ENCODE results near the gene UBC.
"Not testable (repeated sequence)": the region's sequence is repeated elsewhere in the genome, so short reads cannot be mapped to it uniquely, and the experiment has no call there.

Gene UBC

DNA sequence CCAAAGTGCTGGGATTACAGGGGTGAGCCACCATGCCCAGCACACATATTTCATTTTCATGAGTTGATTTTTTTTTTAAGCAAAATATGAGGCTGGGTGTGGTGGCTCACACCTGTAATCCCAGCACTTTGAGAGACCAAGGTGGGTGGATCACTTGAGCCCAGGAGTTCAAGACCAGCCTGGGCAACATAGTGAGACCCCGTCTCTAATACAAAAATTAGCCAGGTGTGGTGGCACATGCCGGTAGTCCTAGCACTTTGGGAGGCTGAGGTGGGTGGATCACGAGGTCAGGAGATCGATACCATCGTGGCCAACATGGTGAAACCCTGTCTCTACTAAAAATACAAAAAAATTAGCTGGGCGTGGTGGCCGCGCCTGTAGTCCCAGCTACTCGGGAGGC is 17.1 kb upstream of the UBC start:
- in situ Hi-C loops (cut with MboI; ENCODE audit: low sequenced_read_pairs) = not testable (repeated sequence)

DNA sequence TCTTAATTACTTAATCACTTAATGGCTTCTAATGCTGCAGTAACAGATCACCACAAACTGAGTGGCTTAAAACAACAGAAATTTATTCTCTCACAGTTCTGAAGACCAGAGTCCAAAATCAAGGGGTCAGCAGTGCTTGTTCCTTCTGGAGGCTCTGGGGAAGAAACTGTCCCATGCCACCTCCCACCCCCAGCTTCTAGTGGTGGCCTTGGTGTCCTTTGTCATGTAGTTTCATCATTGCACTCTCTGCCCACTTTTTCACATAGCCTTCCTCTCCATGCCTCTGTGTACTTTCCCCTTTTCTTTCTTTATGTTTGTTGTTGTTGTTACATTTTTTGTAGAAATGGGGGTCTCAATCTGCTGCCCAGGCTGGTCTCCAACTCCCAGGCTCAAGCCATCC is 16.1 kb upstream of the UBC start:
- in situ Hi-C loops (cut with MboI; ENCODE audit: low sequenced_read_pairs) = no loop called here

DNA sequence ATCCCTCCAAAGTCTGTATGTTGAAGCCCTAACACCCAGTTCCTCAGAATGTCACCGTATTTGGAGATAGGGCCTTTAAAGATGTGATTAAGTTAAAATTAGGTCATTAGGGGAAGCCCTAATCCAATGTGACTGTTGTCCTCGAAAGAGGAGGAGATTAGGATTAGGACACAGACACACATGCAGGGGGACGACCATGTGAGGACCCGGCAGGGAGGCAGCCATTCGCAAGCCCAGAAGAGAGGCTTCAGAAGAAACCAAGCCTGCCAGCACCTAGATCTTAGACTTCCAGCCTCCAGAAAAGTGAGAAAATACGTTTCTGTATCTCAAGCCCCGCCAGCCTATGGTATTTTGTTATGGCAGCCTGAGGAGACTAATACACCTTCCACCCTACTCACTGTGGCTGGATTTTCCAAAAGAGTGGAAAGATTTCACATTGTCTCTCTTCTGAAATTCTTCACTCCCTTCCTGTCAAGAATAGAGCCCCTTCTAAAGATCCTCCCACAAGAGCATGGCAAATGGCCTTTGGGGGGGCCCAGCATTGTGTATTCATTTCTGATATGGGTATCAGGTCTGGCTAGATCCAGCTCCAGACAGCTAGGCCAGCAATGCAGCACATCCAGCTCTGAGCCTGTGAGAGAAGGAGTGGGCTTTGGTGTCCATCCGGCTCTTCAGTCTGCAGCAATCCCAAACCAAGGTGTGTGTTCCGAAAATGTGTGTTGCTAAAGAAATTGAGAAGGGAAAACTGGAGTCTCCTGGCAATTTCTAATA is 15.4 kb upstream of the UBC start:
- in situ Hi-C loops (cut with MboI; ENCODE audit: low sequenced_read_pairs) = no loop called here

DNA sequence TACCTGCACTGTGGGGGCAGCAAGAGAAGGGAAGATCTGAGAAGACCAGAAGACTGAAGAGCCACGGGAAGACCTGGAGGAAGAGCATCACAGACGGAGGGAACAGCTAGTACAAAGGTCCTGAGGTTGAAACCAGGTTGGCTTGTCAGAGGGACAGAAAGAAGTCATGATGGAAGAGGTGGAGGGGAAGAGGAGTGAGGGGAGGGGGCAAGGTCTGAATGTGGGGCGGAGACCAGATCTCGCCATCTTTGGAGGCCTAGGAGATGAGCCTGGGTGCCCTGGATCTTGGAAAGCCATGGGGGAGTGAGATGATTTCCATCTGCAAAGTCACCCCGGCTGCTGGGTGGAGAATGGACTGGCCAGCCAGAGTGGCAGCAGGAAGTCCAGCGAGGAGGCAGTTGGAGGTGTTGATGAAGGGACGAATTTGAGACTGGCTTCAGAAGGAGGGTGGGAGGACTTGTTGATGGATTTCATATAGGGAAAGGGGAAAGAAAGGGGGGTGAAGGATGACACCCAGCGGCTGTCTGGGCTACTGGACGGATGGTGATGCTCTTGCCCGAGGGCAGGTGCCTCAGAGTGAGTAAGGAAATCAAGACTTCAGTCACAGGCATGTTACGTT is 14.6 kb upstream of the UBC start:
- in situ Hi-C loops (cut with MboI; ENCODE audit: low sequenced_read_pairs) = no loop called here

DNA sequence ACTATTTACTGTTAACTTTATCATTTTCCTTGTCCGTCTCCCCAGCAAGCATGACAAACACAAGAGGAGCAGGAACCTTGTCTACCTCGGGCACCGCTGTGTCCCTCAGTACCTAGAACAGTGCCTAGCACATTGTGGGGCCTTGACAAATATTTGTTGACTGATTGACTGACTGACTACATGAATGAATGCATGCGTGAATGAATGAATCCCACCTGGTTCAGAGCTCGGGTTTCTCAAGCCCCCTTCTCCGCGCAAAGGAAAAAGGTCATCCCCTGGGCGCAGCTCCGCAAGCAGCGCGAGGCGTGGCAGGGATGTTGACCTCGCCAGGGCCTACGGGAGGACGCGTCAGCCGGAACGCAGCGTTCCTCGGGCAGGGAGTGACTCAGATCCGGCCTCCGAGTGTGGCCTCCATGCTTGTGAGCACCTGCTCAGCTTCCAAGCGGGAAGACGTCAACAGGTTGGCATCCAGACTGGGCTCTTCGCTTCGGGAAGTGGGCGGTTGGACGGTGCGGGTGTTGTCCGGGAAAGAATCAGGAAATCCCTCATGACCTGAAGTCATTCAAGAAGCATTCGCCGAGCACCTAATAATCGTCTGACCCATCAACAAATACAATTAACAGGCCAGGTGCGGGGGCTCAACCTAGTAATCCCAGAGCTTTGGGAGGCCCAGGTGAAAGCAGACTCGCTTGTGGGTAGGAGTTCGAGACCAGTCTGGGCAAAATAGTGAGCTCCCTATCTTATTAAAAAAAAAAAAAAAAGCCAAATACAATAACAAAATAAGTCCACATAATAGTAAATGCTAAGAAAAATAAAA is 13.9 kb upstream of the UBC start:
- in situ Hi-C loops (cut with MboI; ENCODE audit: low sequenced_read_pairs) = no loop called here

DNA sequence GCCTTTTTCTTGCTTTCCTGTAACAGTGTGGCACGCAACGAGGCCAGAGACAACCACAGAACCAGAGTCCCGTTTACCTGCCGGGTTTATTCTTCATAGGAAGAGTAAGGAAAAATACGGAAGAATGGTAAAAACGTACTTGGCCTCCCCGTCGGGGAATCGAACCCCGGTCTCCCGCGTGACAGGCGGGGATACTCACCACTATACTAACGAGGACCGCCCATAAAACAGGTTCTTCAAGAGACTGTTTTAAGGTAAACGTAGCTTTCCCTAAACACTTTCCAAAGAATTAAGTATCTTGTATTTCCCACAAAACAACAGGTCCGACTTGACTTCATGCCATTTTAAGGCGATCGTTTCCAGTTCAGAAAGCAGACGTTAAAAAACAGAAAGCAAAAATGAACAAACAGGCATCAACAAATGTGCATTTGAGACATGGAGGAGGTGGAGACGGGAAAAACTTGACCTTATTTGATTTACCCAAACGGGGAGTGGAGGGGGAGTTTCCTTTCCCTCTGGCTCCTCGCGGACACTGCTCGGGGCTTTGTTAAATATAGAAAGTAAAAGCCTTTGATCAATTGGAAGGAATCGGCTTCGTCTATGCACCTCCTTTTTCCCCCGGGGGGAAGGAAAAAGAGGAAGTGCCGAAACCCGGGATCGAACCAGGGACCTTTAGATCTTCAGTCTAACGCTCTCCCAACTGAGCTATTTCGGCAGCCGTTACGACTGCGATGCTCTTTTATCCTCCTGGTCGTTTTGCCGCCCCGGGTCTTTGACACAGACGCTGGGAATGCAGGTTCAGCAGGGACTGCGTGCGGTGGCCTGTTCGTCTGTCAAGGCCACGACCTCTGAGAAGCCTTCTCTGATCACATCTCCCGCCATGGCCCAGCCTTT is 13.0 kb upstream of the UBC start:
- in situ Hi-C loops (cut with MboI; ENCODE audit: low sequenced_read_pairs) = no loop called here

DNA sequence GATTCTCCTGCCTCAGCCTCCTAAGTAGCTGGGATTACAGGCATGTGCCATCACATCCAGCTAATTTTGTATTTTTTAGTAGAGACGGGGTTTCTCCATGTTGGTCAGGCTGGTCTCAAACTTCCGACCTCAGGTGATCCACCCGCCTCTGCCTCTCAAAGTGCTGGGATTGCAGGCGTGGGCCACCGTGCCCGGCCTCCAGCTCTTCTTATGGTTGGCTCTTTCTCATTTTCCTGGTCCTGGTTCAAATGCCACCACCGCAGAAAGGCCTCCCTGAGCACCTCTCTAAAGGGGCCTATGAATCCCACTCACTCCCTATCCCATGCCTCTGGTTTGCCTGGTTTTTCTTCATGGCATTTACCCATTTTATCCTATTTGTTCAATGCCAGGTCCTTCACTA is 11.3 kb upstream of the UBC start:
- in situ Hi-C loops (cut with MboI; ENCODE audit: low sequenced_read_pairs) = not testable (repeated sequence)

DNA sequence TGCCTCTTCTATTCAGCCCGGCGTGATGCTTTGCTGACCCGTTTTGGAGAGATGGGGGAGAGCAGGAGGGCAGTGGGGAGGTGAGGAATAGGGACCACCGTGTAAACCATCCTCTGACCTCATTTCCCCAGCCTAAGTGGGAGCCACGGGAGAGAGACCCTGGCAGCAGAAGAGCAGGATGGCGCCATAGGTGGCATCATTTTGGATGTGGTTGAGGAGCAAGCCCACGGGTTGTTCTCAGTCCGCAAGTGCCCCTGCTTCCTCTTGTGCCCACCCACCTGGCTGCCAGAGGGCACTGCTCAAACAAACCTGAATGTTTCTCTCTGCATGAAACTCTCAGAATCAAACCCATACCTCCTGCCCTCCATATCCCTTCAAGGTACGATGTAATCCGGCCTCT is 10.7 kb upstream of the UBC start:
- in situ Hi-C loops (cut with MboI; ENCODE audit: low sequenced_read_pairs) = no loop called here

DNA sequence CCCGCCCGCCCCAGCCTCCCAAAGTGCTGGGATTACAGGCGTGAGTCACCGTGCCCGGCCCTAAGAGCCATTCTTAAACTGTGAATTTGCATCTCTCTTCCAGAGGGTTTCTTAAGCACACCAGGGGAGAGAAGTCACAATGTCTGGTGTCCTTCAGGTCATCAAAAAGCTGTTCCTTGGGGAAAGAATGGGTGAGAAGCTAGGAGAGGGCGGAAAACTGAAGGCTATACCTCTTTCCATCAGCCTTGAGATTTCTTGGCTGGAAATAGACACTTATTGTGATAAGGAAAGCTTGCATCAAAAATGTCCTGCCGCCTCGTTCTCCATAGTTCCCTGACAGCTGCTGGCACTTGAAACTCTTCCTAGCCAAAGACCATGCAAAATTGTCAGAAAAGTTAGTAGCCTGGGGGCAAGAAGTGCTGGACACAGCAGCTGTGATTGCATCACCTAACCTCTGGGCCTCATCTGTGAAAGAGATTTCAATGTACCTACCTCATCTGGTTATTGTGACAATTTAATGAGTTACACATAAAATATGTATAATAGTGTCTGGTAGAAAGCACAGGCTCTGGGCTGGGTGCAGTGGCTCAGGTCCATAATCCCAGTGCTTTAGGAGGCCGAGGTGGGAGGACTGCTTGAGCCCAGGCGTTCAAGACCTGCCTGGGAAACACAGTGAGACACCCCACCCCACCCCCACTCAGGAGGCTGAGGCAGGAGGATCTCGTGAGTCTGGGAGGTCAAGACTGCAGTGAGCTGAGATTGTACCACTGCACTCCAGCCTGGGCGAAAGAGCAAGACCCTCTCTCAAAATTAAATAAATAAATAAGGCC is 9.7 kb upstream of the UBC start:
- in situ Hi-C loops (cut with MboI; ENCODE audit: low sequenced_read_pairs) = no loop called here

DNA sequence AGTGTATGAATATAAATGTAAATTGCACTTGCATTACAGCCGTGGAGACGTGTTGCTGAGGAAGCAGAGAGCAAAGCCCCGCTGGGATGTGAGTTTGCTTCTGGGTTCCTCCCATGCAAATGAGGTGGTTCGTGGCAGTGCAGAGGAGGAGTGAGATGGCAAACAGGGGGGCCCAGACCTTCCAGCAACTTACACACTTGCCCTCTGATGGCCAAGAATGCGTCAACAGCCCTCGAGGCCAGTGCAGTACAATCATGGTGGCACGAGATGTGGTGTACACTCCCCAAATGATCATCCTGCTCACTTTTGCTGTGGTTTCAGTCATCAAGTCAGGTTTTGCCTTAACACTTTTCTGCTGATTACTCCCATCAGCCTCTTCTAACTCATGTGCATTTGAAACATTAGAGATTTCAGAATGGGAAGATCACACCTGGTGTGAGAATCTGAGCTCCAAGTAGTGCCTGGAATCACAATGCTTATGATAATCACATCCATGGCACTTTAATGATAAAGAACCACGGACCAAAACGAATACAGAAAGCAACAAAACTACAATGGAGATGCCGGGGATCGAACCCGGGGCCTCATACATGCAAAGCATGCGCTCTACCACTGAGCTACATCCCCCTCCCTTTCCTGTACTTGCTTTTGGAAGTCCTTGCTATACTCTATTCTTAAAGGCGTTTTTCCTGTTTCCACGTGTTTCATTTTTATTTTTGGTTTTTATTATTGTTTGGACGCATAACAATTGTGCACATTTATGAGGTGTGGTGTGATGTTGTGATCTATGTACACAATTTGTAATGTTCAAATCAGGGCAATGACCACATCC is 7.0 kb upstream of the UBC start:
- in situ Hi-C loops (cut with MboI; ENCODE audit: low sequenced_read_pairs) = no loop called here

DNA sequence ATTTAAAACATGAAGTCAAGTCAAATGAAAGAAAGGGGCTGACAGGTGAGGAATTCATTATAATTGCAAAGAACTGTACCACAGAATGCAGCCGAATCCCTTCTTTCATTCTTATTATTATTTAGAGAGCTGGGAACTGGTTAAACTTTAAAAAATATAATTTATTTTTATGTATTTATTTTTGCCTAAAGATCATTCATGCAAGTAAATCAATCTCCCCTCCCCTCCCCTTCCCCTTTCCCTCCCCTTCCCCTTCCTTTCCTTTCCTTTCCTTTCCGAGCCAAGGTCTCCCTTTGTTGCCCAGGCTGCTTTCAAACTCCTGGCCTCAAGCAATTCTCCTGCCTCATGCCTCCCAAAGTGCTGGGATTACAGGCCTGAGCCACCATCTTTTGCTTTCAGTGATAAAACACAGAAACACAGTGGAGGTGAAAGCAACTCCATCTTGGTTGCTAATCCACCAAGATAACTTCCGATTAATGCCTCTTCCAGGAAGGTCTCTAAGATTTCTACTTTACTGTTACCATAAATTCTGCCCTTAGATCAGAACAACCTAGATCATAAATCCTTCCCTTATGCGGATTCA is 6.0 kb upstream of the UBC start:
- in situ Hi-C loops (cut with MboI; ENCODE audit: low sequenced_read_pairs) = no loop called here

DNA sequence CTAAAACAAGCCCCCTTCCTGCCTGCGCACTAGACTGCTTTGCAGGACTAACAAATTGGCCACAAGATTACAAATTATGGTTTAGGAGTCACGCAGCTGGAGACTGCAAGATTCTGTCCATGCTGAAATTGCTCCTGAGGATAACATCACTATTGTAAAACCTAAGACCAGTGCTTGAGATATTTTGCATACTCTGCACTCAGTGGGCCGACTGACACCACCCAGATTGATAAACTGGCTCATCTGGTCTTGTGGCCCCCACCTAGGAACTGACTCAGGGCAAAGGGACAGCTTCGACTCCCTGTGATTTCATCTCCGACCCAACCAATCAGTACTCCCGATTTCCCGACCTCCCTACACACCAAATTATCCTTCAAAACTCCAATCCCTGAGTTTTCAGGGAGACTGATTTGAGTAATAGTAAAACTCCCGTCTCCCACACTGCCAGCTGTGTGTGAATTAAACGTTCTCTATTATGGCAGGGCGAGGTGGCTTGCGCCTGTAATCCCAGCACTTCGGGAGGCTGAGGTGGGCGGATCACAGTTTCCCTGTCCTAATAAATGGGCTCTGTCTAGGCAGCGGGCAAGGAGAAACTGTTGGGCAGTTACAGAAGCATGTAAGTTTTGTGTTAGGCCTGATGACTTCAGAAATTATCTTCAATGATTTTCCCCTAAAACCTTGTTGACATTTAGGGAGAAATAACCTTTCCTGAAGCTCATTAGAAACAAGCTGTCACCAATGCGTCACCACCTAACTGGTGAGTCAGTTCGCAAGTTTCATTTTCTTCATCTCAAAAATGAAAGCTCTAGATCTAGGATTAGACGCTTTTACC is 5.3 kb upstream of the UBC start:
- in situ Hi-C loops (cut with MboI; ENCODE audit: low sequenced_read_pairs) = no loop called here

DNA sequence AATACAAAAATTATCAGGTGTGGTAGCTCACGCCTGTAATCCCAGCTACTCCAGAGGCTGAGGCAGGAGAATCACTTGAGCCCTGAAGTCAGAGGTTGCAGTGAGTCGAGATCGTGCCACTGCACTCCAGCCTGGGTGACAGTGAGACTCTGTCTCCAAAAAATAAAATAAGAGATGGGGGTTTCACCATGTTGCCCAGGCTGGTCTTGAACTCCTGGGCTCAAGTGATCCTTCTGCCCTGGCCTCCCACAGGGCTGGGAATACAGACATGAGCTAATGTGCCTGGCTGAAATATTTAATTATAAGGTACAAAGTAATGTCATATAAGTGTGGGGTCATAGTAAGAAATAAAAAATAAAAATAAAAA is 4.2 kb upstream of the UBC start:
- in situ Hi-C loops (cut with MboI; ENCODE audit: low sequenced_read_pairs) = not testable (repeated sequence)

DNA sequence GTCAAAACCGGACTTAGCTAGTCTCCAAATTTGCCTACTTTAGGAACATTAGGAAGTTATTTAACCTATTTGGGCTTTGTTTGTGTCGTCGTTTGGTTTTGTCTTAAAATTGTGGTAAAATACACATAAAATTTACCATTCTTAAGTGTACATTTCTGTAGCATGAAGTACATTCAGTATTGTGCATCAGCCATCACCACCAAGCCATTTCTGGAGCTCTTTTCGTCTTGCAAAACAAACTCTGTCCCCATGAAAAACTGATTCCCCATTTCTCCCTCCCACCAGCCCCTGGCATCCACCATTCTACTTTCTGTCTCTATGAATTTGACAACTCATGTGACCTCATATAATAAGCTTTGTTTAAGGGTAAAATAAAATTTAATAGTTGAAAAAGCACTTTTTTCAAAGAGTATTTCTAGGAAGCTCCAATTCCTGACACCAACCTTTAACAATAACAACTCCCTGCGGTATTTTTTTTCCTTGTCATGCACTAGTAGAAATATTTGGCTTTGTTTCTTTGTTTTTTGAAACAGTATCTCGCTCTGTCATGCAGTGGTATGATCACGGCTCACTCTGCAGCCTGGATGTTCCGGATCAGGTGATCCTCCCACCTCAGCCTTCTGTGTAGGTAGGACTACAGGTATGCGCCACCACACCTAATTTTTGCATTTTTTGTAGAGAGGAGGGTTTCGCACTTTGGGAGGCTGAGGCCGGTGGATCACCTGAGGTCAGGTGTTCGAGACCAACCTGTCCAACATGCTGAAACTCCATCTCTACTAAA is 3.6 kb upstream of the UBC start:
- in situ Hi-C loops (cut with MboI; ENCODE audit: low sequenced_read_pairs) = no loop called here

DNA sequence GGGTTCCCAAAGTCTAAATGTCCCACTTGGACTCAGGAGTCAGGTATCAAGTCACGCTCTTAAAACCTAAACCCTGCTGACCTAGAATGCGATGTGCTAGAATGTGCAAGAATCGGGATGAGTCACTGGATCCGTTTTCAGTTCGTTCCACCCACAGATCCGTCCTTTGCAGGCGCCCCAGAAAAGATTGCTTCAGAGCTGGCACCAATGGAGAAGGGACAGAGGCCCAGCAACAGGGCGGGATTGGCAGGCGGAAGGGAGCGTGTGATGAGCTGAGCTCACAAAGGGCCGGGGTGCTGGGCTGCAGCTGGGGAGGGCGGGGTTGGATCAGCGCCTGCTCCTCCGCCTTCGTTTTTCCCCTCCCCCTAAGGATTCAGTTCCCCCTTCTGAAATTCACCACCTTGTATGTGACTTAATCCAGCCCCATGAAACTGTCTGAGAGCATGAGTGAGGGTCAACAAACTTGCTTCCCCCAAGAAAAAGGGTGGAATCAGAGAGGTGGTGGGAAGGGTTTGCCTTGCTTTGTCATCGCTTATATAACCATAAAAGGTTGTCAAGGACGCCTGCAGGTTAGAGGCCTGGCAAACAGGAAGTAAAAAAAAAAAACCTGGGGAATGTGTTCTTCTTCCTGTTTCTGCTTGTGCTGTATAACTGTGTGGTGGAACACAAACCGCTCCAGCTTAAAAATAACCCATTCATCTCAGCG is 2.8 kb upstream of the UBC start:
- in situ Hi-C loops (cut with MboI; ENCODE audit: low sequenced_read_pairs) = no loop called here

DNA sequence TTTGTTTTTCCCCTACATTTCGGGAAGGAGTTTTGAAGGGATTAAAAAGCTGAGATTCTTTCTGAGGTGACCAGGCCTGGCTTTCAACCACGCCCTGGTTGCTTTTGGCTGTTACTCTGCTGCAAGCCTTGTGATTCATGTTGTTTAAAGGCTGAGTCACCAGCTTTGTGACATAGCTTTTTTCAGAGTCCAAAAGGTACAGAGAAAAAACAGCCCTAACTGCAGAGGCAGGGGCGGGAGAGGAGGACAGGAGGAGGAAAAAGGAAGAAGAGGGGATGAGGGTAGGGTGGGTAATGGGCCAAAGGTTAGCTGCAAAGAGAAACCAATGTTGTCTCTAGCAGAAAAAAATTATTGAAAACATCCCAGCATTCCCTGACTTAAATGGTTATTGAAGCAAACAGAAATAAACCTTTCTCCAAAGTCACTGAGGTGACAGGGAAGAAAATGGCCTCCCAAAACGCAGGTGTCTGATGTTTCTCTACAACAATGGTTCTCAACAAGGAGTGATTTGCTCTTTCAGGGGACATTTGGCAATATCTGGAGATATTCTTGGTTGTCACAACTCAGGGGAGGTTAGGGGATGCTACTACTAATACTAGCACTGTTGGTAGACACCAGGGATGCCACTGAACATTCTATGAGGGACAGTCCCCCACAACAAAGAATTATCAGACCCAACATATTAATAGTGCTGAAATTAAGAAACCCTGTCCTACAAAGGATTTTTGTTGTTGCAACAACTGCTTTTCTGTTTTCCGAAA is 2.1 kb upstream of the UBC start:
- in situ Hi-C loops (cut with MboI; ENCODE audit: low sequenced_read_pairs) = no loop called here
